ENCODE results near the gene ROS1.
A peak's percentile ranks its signal among the peaks of the same experiment; 100 is the strongest.

DNA sequence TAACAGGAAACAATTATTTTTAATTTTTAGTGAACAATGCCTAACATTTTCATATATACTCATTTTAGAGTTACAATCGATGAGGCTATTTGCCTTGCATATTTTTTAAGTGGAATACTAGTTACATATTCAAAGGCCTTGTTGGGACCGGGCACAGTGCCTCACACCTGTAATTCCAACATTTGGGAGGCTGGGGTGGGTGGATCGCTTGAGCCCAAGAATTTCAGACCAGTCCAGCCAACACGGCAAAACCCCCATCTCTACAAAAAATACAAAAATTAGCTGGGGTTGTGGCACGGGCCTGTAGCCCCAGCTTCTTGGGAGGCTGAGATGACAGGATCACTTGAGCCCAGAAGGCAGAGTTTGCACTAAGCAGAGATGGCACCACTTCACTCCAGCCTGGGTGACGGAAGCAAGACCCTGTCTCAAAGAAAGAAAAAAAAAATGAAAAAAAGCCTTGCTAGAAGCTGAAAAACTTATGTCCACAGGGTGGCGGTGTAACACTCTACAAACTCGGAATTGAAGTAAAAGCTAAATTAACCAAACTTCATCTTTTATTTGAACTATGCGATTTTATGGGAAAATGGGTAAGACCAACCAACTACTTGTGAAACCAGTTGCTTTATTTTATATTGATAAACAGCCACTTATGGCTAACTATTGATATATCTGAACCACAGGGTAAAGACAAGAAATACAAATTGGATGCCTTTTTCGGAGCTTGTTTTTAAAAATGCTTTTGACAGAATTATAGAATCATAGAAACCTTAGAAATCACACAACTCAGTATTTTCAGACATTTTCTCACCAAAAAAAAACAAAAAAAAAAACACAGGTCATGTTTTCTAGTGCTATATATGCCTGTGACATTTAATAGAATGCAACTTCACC, 24.1 kb upstream of the ROS1 start:
- TF ChIP-seq CTCF (IDR thresholded peaks at IDR 0.05; ENCODE audit: extremely low read depth in 1 of 2, insufficient read depth in 1 of 2, low read depth in 1 of 2, low read length in 2 of 2) = peak; percentile 41 to 48
- TF ChIP-seq GATA2 (IDR thresholded peaks at IDR 0.05; ENCODE audit: insufficient read depth, insufficient read length, low read depth, low read length) = no peak
